ENCODE data around the gene FAM181B. TPM values are rescaled to one million over a fixed set of nuclear protein-coding genes. Genes with fewer than 3 reads are reported as not detected.

The FAM181B gene
- total and polyA plus RNA-seq, 8 donors: 0.31 to 2.6 (median 1.0) TPM; not detected in 4

- no peaks in the 10 kb centered on the region for H3K36me3 ChIP-seq
- DNase-seq: no peak
- TF ChIP-seq POLR2AphosphoS5 (IDR thresholded peaks at IDR 0.05) (no peak), POLR2A (IDR thresholded peaks at IDR 0.05) (no peak), EP300 (IDR thresholded peaks at IDR 0.05) (no peak)
- TF ChIP-seq, protein P1, sequence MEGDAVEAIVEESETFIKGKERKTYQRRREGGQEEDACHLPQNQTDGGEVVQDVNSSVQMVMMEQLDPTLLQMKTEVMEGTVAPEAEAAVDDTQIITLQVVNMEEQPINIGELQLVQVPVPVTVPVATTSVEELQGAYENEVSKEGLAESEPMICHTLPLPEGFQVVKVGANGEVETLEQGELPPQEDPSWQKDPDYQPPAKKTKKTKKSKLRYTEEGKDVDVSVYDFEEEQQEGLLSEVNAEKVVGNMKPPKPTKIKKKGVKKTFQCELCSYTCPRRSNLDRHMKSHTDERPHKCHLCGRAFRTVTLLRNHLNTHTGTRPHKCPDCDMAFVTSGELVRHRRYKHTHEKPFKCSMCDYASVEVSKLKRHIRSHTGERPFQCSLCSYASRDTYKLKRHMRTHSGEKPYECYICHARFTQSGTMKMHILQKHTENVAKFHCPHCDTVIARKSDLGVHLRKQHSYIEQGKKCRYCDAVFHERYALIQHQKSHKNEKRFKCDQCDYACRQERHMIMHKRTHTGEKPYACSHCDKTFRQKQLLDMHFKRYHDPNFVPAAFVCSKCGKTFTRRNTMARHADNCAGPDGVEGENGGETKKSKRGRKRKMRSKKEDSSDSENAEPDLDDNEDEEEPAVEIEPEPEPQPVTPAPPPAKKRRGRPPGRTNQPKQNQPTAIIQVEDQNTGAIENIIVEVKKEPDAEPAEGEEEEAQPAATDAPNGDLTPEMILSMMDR (IDR thresholded peaks at IDR 0.05): no peak
- no peaks in the 10 kb centered on the region for H3K9me3 ChIP-seq
- no peak overlapping the region for H3K4me3 ChIP-seq
- peaks cover 18 to 23% (median 19%) of the 10 kb centered on the region in 4 donors for H3K4me1 ChIP-seq
- H3K27ac ChIP-seq: no peak overlapping the region
- 38 to 48% (median 46%) methylated on average over 5 of the region's 5 CpGs for WGBS, 5 donors
- peaks cover 7 to 87% (median 31%) of the 10 kb centered on the region in 3 donors for H3K27me3 ChIP-seq
- intact Hi-C loops (cut with DNase I; ENCODE audit: low total_unique reads): no loop called here
Measured at GRCh38 chr11:82730754-82731153, 2.9 kb downstream of the FAM181B start.

GRCh38 chr11:82730286-82730685, 3.4 kb downstream of the FAM181B start:
- no peak overlapping the region for H3K27ac ChIP-seq
- no peak overlapping the region for H3K4me3 ChIP-seq
- no peak for TF ChIP-seq POLR2AphosphoS5 (IDR thresholded peaks at IDR 0.05)
- no peak for TF ChIP-seq EP300 (IDR thresholded peaks at IDR 0.05)
- TF ChIP-seq, protein P1 (IDR thresholded peaks at IDR 0.05): no peak
- TF ChIP-seq POLR2A (IDR thresholded peaks at IDR 0.05): no peak
- WGBS, 5 donors: 40 to 68% (median 60%) methylated on average over 4 of the region's 4 CpGs
- H3K36me3 ChIP-seq: no peaks in the 10 kb centered on the region
- no peaks in the 10 kb centered on the region for H3K9me3 ChIP-seq
- H3K27me3 ChIP-seq: peaks cover 7 to 84% (median 31%) of the 10 kb centered on the region in 3 donors
- intact Hi-C loops (cut with DNase I; ENCODE audit: low total_unique reads): no loop called here
- DNase-seq: no peak
- H3K4me1 ChIP-seq: peaks cover 18 to 23% (median 19%) of the 10 kb centered on the region in 4 donors

GRCh38 chr11:82724026-82724425, 9.6 kb downstream of the FAM181B start:
- intact Hi-C loops (cut with DNase I; ENCODE audit: low total_unique reads): no loop called here
- no peaks in the 10 kb centered on the region for H3K4me1 ChIP-seq
- H3K9me3 ChIP-seq: no peaks in the 10 kb centered on the region
- no peak for DNase-seq
- H3K27me3 ChIP-seq: peaks cover 0 to 22% (median 0%) of the 10 kb centered on the region in 3 donors
- H3K36me3 ChIP-seq: no peaks in the 10 kb centered on the region
- H3K4me3 ChIP-seq: no peak overlapping the region
- no peak overlapping the region for H3K27ac ChIP-seq
- WGBS, 5 donors: 34 to 59% (median 53%) methylated on average over 5 of the region's 5 CpGs
- no peak for TF ChIP-seq POLR2AphosphoS5 (IDR thresholded peaks at IDR 0.05)
- TF ChIP-seq, protein P1 (IDR thresholded peaks at IDR 0.05): no peak
- no peak for TF ChIP-seq POLR2A (IDR thresholded peaks at IDR 0.05)
- TF ChIP-seq EP300 (IDR thresholded peaks at IDR 0.05): no peak

DNA sequence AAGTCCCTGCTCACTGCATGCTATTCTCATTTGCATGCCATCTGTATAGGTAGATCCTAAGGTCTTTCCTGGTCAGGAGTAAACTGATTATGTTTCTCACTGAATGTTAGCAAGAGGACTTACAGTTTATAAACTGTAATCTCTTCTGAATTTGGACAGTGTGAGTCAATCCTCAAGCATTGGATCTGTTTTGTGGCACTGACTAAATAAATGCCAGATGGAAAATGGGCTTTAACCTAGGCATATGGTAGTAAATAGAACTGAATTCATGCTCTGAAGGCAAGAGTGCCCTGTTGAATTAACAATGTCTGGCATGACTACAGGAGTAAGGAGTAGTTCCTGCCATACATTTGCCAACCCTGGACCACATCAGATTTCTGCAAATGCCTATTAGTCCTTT, 11.4 kb downstream of the FAM181B start:
- TF ChIP-seq POLR2A (IDR thresholded peaks at IDR 0.05): no peak
- no peak for TF ChIP-seq EP300 (IDR thresholded peaks at IDR 0.05)
- TF ChIP-seq POLR2AphosphoS5 (IDR thresholded peaks at IDR 0.05): no peak
- TF ChIP-seq, protein P1 (IDR thresholded peaks at IDR 0.05): no peak
- intact Hi-C loops (cut with DNase I; ENCODE audit: low total_unique reads): no loop called here
- Histone ChIP-seq H3K27me3 (peaks cover 0 to 6% (median 0%) of the 10 kb centered on the region in 3 donors), H3K27ac (no peak overlapping the region), H3K36me3 (no peaks in the 10 kb centered on the region), H3K4me3 (no peak overlapping the region), H3K9me3 (no peaks in the 10 kb centered on the region), H3K4me1 (no peaks in the 10 kb centered on the region)
- DNase-seq: no peak

All from stomach (tissue), 9 donors.